Inferior parietal cortex (tissue), 1 donor: ENCODE measurements around the gene PNPLA7.
"Not testable (repeated sequence)": the region's sequence is repeated elsewhere in the genome, so short reads cannot be mapped to it uniquely, and the experiment has no call there.

Source experiments
- DNase-seq: peaks from one replicate; pipeline ENCODE4 v3.0.0-alpha.2; 2016; ENCODE audit errors: extremely low spot score

Gene PNPLA7

DNA sequence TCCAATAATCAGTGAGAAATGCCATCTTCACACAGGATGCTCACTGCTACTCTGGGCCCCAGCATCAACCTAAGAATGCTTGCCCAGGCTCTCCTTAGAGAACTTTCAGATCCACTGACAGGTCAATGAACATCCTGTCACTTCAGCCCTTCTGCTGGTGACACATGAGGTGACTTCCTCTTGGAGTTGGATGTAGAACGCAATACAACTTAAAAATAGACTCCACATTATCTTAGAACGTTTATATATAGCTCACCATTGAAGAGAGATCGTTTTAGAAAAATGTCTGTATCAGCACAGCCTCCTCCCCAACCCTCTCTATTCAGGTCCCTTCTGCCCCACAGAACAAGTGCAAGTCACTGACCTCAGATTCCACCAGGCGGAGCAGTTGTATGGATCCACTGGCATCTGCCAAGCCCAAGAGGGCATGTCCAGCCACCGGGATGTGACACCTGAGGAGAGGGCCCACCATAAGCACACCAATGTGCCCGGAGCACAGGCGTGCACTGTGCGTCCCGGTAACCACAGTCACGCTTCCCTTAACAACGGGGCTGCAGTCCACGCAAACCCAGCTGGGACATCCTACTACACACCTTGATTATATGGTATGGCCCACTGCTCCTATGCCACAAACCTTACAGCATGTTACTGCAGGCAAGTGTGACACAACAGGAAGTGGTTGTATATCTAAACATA is 25.7 kb upstream of the PNPLA7 start:
- no peak for DNase-seq

DNA sequence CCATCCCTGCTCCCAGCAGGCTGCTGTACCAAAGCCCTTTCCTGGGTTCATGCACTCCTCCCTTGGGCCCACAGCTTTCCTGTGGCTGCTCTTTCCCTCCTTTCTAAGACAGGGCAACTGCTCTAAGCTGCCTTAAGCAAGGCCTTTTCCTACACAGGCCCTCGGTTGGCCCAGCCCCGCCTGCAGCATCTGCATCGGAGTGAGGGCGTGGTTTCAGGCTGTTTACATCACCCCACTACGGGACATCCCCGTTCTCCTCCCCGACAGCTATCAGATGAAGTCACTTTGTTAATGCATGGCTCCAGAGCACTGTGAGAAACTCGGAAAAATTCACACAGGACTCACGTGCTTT is 25.1 kb upstream of the PNPLA7 start:
- peak; percentile 24 for DNase-seq

DNA sequence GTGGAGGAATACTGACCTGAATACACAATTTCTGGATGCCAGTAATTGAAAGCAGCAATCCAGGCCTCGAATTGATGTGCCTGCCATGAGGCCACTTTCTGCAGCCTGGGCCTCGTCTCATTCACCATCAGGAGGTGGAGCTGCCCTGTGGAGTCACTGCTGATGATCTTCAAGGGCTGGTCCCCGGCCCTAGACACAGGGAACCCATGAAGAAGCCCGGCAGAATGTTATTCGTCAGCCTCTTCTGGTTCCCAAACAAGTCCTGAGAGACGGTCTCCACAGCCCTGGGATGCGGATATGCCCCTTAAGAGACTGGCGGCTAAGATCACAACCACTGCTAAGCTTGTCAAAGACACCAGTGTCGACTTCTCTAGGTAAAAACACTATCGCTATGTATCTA is 24.0 kb upstream of the PNPLA7 start:
- no peak for DNase-seq

DNA sequence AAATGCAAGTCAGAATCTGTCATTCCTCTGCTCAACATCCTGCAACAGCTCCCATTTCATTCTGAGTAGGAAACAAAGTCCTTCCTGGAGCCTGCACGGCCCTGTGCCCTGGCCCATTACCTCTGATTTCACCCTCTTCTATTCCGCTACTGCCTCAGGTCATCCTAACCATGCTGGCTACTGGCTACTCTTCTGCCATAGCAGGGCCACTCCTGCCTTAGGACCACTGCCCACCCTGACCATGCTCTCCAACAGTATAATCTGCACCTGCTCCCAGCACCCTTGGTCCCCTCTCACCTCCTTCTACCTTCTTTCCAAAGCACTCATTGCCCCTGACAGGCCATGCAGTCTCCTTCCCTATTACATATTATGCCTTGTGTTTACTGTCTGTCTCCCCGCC is 20.4 kb upstream of the PNPLA7 start:
- DNase-seq, result no peak

DNA sequence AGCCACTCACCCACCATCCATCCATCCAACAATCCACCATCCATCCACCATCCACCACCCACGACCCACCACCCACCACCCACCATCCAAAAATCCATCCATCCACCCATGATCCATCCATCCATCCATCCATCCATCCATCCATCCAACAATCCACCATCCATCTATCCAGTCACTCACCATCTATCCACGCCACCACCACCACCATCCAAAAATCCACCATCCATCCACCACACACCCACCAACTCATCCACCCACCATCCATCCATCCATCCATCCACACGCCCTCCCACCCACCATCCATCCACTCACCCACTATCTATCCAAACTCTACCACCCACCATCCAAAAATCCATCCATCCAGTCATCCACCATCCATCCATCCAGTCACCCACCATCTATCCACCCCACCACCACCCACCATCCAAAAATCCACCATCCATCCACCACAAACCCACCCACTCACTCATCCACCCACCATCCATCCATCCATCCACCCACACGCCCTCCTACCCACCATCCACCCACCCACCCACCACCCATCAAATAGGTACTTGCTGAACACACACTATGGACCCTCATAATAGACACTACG is 19.5 kb upstream of the PNPLA7 start:
- DNase-seq, result no peak

DNA sequence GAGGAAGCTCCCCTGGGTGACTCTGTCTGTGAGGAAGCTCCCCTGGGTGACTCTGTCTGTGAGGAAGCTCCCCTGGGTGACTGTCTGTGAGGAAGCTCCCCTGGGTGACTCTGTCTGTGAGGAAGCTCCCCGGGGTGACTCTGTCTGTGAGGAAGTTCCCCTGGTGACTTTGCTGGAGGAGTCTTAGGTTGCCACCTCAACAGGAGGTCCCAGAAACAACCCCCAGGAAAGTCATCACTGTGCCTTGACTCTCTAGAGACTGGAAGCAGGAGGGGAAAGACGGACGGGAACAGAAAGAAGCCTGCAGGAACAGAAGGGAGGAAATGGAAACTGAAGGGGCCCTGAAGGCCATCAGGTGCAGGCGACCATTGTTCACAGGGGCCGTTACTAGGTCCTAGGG is 18.2 kb upstream of the PNPLA7 start:
- DNase-seq, result not testable (repeated sequence)

DNA sequence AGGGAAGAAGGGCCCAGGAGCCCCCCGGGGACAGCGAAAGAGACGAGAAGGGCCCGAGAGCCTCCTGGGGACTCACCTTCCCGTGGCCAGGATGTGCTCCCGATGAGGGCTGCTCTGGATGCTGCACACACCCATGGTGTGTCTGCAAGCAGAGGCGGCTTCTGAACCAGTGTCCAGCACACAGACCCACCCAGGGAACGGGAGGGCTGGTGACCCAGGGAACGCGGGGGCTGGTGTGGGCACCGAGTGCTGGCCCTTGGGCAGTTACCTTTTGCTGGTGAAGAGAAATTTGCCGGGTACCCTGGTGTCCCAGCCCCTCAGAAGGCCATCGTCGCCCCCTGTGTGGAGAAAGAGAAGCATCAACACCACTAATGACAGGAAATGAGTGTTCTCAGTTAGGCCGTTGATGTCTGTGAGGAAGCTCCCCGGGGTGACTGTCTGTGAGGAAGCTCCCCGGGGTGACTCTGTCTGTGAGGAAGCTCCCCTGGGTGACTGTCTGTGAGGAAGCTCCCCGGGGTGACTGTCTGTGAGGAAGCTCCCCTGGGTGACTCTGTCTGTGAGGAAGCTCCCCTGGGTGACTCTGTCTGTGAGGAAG is 14.7 kb upstream of the PNPLA7 start:
- no peak for DNase-seq

DNA sequence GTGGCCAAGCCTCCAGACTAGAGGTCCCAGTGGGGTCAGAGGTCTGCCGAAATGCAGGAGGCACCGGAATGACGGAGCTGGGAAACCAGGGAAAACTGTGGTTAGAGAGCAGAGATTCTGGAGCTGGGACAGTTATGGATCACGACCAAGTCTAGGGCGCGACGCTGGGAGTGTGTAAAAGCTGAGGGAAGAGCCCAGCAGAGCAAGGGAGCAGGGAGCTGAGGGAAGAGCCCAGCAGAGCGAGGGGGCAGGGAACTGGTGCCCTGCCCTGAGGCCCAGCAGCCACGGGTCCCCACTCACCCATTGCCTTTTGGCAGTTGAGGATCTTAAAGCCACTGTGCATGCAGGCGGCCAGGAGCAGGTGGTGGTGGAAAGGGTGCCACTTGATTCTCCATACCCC is 13.9 kb upstream of the PNPLA7 start:
- DNase-seq, result no peak

DNA sequence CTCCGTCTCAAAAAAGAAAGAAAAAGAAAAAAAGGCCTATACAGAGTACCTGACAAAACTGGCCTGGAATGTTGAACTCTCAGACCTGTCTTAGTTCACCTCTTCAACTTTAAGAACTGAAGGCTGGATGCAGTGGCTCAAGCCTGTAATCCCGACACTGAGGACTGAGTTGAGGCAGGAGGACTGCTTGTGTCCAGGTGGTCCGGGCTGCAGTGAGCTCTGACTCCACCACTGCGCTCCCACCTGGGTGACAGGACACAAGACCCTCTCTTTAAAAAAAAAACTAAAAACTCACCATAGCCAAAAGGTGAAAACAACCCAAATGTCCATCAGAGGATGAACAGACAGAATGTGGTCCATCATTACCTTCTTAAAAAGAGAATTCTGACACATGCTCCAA is 7.9 kb upstream of the PNPLA7 start:
- DNase-seq, result no peak

DNA sequence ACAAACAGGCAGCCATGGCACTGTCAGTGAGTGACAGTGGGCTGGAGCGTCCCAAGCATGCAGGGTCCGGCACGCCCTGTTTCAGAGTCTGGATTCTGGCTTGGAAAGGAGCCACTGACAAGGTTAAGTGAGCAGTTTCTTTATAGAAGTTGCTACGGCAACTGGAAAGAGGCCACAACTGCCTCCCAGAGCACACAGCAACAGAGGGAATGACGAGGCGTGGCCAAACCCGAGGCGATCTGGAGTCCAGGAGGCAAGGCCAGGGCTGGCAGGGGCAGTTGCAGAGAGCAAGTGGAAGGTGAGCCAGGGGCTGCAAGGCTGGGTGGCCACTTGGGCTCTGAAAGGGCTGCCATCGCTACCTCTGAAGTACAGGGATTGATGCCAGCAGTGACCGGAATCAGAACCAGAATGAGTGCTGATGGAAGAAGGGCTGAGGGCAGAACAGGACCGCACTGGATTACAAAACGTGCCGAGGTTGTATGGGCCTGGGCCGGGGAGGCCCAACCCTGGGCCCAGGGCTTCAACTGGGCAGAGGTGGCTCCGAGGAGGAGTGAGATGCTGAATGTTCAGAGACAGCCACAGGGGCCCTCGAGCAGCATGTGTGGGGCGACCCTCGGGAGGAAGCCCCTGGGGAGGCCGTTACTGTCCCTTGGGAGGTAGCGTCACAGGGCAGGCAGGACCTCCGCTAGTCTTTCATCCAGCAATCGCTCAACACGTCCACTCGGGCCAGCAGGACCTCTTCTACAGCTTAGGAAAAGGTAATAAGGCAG is 6.1 kb upstream of the PNPLA7 start:
- no peak for DNase-seq

DNA sequence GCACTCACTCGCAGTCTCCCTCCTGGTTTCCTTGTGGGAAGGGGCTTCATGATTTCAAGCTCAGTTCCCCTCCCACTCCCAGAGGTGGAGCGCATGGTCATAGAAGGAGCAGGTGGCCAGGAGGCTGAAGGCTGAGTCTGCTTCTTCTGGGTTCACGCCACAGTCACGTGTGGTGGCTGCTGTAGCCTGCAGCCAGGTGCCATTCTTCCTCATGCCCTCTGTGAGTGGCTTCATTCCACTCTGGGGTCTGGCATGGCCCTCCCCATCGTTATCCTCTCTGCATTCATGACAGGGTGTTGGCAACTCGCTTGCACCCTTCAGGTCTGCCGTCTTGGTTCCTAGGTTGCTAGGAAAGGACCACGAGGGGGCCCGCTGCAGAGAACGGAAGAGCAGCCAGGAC is 5.0 kb upstream of the PNPLA7 start:
- no peak for DNase-seq

DNA sequence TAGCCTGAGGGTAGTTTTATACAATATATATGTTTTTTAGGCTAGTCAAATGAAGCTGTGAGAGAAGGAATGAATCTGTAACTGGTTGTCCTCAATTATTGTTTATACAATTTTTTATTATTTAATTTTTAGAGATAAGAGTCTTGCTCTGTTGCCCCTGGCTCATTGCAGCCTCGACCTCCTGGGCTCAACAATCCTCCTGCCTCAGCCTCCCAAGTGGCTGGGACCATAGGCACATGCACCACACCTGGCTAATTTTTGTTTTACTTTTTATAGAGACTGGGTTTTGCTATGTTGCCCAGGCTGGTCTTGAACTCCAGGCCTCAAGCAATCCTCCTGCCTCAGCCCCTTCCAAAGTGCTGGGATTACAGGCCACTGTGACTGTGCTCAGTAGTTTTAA is 4.1 kb upstream of the PNPLA7 start:
- no peak for DNase-seq

DNA sequence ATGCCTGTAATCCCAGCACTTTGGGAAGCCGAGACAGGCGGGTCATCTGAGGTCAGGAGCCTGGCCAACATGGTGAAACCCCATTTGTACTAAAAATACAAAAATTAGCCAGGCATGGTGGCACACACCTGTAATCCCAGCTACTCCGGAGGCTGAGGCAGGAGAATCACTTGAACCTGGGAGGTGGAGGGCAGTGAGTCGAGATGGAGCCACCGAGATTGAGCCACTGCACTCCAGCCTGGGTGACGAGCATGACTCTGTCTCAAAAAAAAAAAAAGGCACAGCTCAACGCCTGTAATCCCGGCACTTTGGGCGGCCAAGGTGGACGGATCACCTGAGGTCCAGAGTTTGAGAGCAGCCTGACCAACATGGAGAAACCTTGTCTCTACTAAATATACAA is 3.5 kb upstream of the PNPLA7 start:
- not testable (repeated sequence) for DNase-seq

DNA sequence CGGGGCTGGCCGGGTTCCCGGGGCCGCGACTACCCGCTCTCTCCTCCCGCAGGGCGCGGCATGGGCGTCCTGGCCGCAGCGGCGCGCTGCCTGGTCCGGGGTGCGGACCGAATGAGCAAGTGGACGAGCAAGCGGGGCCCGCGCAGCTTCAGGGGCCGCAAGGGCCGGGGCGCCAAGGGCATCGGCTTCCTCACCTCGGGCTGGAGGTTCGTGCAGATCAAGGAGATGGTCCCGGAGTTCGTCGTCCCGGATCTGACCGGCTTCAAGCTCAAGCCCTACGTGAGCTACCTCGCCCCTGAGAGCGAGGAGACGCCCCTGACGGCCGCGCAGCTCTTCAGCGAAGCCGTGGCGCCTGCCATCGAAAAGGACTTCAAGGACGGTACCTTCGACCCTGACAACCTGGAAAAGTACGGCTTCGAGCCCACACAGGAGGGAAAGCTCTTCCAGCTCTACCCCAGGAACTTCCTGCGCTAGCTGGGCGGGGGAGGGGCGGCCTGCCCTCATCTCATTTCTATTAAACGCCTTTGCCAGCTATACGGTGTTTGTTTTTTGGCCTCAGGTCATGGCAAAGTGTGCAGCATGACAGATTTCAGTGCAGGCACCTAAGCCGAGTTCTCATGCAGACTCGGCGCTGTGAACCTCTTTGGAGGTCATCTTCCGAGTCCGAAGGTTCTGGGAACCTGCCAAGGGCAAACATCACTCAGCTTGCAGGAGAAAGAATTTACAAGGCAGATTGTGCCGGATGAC is 2.0 kb upstream of the PNPLA7 start:
- no peak for DNase-seq

DNA sequence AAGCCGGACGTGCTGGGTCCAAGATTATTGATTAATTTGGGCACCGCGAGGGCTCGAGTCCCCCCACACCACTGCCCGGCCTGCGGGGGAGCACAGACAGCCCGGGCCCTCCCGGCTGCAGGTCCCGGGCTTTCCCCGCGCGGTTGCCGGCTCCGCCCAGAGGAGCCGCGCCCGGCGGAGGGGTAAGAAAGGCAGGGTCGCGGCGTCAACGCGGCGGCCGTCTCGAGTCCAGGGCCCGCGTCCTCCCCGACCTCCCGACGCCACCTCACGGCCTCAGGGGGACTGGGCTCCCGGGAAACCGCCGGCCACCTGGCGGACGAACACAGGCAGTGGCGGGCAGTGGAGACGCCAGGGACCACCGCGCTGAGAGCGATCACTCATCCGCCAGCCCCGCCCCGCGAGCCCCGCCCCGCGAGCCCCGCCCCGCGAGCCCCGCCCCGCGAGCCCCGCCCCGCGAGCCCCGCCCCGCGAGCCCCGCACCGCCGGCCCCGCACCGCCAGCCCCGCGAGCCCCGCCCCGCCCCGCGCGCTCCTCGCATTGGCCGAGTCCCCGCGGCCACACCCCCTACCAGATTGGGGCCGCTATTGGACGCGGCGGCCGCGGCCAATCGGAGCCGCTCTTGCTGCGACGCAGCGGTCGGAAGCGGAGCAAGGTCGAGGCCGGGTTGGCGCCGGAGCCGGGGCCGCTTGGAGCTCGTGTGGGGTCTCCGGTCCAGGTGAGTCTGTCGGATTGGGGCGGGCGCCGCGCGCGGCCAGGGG is 1.2 kb upstream of the PNPLA7 start, which contains the start of gene MRPL41:
Gene MRPL41, plus strand, starts transcription at position 616 of the 758 bp plus-strand sequence. CDS start 203 bp downstream, outside the sequence.
- peak; percentile 88 for DNase-seq

DNA sequence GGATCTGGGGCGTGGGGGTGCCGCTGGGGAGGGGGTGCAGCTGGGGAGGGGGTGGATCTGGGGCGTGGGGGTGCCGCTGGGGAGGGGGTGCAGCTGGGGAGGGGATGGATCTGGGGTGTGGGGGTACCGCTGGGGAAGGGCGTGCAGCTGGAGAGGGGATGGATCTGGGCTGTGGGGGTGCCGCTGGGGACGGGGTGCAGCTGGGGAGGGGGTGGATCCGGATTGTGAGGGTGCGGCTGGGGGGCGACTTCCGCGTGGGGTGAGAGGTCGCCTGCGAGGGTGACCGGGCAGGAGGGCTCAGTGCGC is 709 bp upstream of the PNPLA7 start:
- DNase-seq, result not testable (repeated sequence)

DNA sequence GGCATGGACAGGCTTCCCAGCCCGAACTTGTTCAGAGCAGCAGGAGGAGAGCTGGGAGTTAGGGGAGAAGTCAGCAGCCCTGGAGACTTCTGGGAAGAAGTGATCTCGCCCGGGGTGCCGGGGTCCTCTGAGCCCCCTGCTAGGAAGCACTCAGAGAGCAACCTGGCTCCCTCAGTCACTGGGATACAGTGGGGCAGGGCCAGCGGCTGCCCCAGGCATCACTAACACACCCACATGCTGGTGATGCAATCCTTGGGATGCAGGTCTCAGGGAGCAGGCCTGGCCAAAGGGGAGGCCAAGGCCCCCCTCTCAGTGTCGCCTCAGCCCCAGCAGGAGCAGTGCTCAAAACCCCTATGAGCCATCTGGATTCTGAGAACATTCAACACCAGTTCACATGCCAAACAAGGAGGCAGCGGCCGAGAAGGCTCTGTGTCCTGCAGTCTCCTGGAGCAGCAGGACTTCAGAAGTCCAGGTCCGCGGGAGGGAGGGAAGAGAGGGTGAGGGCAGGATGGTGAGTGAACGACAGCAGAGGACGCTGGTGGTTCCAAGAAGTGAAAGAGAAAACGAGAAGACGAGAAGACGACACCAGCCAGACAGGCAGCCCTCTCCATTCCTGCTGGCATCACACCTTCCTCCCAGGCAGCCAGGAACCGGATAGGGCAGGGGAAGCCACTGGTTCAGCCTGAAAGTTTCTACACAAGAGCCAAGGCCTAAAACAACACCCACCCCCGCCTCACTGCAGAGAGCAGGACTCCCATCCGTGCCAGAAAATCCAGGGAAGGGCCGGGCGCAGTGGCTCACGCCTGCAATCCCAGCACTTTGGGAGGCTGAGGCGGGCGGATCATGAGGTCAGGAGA is 2.3 kb downstream of the PNPLA7 start:
- no peak for DNase-seq

DNA sequence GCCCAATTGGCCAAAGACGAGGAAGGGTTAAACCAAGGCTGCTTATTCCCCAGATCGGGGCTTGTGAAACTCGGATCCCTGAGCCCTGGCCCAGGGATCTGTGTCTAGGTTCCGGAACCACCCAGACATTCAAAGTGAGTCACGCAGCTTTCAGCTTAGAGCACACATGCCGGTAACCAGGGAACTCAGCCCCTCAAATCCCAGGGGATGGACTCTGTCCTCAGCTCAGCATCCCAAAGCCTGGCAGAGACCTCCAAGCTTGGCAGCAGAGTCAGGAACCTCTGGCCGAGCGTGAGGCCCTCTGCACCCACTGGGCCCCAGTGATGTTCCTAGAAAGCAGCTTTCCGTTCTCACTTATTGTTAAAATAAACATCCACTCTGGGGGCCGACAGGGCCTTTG is 5.1 kb downstream of the PNPLA7 start:
- no peak for DNase-seq

DNA sequence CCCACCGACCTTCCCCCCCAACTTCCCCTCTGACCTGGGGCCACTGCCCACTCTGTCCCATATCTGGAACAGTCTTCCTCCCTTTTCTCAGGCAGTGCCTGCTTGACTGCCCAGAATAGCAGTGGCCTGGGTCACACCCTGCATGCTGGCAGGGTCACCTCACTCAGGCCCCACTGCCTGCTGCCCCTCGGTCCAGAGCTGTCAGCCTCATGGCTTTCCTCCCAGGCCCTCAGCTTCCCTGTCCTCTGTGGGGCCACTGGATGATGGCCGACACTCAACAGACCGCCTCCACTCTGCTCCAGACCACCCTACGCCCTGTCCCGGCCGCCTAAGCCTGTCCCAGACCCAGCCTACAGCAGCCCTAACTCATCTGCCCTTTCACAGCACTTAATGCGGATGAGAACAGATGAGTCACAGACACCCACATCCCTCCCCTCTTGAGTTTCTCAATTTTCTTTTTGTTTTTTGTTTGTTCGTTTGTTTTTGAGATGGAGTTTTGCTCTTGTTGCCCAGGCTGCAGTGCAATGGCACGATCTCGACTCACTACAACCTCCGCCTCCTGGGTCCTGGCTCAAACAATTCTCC is 5.9 kb downstream of the PNPLA7 start:
- DNase-seq, result no peak
